SU-DHL-6 (cell line): Measurements from ENCODE around the gene ASTN2.

Experiments used
- EZH2phosphoT487 ChIP-seq: fragments of 200-600 bp; sonication (generic), shearing (Covaris generic); conservative IDR thresholded peaks from 2 replicates; pipeline ENCODE4 v1.6.1; 2018; ENCODE audit warnings: mild to moderate bottlenecking, antibody characterized with exemption, low read length, moderate library complexity, mixed read lengths
- TF ChIP-seq, protein P1 (sequence below): fragments of 200-600 bp; sonication (generic); IDR thresholded peaks from one replicate; pipeline ENCODE4 v1.5.1; 2017; ENCODE audit warnings: antibody characterized with exemption, mild to moderate bottlenecking, low read length, moderate library complexity; ENCODE audit not compliant: insufficient read depth, poor library complexity, severe bottlenecking

DNA sequence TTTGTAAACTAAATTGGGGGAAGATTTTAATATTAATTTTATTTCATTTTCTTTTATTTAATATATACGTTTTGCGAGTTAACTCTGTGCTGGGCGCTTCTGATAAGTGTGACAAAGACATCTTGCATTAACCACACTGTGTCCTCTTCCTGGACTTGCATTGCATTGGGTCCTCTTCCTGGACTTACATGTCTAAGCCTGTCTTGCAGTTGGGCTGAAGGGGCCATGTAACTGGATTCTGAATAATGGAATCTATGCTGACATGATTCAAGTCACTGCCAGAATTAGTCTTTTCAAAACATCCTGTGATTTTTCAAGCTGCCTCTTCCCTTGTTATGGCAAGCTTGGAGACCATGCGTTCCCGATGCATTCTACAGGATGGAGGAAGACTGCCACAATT is 605.2 kb downstream of the ASTN2 start:
- no peak for TF ChIP-seq EZH2phosphoT487
- TF ChIP-seq, protein P1, sequence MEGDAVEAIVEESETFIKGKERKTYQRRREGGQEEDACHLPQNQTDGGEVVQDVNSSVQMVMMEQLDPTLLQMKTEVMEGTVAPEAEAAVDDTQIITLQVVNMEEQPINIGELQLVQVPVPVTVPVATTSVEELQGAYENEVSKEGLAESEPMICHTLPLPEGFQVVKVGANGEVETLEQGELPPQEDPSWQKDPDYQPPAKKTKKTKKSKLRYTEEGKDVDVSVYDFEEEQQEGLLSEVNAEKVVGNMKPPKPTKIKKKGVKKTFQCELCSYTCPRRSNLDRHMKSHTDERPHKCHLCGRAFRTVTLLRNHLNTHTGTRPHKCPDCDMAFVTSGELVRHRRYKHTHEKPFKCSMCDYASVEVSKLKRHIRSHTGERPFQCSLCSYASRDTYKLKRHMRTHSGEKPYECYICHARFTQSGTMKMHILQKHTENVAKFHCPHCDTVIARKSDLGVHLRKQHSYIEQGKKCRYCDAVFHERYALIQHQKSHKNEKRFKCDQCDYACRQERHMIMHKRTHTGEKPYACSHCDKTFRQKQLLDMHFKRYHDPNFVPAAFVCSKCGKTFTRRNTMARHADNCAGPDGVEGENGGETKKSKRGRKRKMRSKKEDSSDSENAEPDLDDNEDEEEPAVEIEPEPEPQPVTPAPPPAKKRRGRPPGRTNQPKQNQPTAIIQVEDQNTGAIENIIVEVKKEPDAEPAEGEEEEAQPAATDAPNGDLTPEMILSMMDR, result no peak
